Measurements from ENCODE around the gene SLC1A2.

DNA sequence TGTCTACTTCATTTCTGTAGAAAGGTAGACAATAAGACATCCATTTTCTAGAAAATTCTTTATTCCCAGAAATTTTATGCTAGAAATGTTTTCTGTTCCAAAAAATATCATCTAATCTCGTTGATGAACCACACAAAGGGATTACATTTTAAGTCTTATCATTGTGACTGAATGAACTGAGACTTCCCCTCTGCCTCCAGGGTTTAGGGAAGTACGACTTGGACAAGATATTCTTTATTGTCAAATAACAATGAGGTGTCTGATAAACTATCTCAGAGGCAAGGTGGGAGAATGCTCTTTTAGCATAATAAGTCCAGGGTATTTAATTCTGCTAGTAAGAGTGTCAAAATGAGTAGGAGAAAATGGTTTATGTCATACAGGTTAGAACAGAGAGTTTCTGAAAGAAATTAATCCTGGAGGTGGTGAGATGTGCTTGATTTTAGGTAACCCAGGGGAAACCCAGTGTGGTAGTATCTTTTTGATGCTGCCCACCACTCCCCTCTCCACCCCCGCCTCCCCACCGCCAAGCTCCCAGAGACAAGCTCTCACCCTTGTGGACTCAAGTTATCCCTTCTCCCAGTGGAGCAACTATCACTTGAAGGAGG is 179.8 kb downstream of the SLC1A2 start:
- TF ChIP-seq CTCF (IDR thresholded peaks at IDR 0.05) (no peak), EZH2 (IDR thresholded peaks at IDR 0.05) (no peak), EZH2phosphoT487 (IDR thresholded peaks at IDR 0.05) (no peak)

Measured in neural progenitor cell (in vitro differentiated cells).